Stimulated activated CD4-positive, alpha-beta T cell treated with anti-CD3 and anti-CD28 coated beads, Interleukin-15, amount 100 ng/mL, for 1 hour (primary cell): ENCODE results near the gene WNK1.
"Not testable (repeated sequence)": the region's sequence is repeated elsewhere in the genome, so short reads cannot be mapped to it uniquely, and the experiment has no call there.

Experiments
- DNase-seq, 2 donors: peaks; one replicate each; pipeline ENCODE4 v3.0.0-alpha.2; 2020; ENCODE audit warnings: low read depth in 1 of 2, low spot score in 1 of 2

Gene WNK1

DNA sequence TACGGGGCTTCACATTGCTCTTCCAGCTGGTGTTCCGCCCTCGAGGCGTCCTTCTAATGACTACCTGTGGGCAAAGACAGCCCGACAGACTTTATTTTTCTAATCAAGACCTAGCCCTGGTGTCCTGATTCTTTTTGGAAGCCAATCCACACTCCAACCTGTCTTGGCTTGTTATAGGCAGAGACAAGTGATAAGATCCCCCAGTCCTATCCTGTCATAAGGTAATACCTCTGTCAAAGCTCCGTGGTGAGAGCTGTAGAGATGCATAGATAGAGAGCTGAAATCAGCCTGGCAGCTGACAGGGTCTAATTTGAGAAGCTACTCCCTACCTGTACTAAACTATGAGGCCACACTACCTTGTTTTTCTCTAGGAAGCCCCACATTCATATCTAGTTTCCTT is 11.5 kb upstream of the WNK1 start:
- no peak for DNase-seq

- DNase-seq, result no peak
These were observed 2.6 kb upstream of the WNK1 start for GRCh38 chr12:749751-750270.

DNA sequence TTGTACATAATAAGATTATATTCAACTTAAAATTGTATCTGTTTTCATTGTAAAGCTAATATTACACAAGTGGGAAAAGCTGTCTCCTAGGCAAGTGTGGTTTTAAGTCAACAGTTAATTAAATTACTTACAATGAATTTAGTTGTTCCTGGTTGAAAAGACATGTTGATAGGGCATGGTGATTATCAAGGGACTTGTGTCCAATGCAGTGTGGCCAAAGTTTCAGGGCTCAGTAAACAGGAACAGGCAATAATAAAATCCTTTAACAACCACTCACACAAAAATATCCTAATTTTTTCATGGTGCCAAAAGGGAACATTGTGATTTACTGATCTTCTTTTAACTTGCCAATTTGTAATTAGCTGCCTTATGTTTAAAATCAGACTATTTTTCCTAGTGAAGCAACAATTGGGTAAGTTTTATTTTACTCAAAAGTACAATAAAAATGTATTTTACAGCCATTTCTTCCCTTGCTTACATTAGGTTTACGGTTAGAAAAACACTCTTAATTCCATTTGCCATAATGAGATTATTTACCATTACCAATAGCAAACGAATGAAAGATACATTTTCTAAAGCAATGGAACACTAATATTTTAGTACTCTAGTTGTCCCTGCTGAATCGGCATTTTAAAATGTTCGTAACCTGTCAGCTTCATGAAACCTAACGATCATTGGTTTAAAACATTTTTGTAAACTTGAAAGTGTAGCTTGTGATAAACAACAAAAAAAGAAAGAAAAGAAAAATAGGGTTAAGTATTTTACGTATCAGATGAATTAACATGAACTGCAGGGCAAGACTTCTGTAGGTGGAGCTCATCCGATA is 1.8 kb upstream of the WNK1 start:
- no peak for DNase-seq

- peak; percentile 57 to 70 for DNase-seq
These were observed 984 bp upstream of the WNK1 start for GRCh38 chr12:751192-751998.

- DNase-seq, result peak; percentile 27 to 31
These were observed 574 bp downstream of the WNK1 start for GRCh38 chr12:752695-753610.

DNA sequence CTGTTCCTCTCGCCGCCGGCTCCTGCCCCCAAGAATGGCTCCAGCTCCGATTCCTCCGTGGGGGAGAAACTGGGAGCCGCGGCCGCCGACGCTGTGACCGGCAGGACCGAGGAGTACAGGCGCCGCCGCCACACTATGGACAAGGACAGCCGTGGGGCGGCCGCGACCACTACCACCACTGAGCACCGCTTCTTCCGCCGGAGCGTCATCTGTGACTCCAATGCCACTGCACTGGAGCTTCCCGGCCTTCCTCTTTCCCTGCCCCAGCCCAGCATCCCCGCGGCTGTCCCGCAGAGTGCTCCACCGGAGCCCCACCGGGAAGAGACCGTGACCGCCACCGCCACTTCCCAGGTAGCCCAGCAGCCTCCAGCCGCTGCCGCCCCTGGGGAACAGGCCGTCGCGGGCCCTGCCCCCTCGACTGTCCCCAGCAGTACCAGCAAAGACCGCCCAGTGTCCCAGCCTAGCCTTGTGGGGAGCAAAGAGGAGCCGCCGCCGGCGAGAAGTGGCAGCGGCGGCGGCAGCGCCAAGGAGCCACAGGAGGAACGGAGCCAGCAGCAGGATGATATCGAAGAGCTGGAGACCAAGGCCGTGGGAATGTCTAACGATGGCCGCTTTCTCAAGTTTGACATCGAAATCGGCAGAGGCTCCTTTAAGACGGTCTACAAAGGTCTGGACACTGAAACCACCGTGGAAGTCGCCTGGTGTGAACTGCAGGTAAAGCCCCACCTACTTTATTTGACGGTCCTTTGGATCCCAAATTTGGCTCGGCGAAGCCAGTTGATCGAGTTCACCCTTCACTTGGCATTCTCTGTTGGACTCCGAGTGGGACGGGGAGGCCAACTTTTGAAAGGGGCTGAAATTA is 1.5 kb downstream of the WNK1 start:
- DNase-seq, result peak; percentile 11 to 33

DNA sequence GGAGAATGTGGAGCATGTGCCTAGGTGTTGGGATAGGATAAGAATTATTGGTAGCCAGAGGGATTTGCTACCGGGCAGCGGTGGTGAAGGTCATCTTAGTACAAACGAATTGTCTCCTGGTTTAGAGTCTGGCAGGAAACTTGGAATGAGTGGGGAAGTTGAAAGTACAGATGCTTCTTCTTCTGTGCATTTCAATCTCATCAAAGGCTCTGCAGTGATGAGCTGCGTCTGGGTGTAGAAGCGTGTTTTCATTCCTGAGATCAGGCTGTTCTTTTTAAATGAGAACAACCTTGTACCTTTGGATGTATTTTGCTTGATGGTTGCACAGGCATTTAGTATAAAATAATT is 2.1 kb downstream of the WNK1 start:
- no peak for DNase-seq

GRCh38 chr12:754851-755562 is 2.6 kb downstream of the WNK1 start:
- DNase-seq, result no peak

- DNase-seq, result no peak
These were observed 7.2 kb downstream of the WNK1 start for GRCh38 chr12:759628-760027.

- no peak for DNase-seq
These were observed 8.9 kb downstream of the WNK1 start for GRCh38 chr12:761256-761655.

GRCh38 chr12:765840-766239 is 13.5 kb downstream of the WNK1 start:
- no peak for DNase-seq

GRCh38 chr12:768434-768833 is 16.1 kb downstream of the WNK1 start:
- no peak for DNase-seq

DNA sequence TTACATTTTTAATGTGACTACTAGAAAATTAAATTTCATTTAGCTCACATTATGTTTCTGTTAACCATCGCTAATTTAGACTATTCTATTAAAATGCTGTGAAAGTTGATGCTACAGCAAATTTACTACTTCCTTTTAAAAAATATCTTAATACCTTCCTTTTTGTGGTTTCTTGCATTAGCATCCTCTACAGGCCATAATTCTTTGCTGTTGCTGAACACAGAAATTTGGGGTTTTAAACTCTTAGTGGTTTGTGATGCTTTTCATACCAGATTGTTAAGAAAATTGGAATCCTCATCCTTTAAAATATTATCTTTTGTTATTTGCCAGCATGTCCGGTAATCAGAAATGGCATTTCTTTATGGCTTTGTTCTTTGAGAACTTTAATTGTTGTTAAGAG is 18.1 kb downstream of the WNK1 start:
- DNase-seq, result no peak

DNA sequence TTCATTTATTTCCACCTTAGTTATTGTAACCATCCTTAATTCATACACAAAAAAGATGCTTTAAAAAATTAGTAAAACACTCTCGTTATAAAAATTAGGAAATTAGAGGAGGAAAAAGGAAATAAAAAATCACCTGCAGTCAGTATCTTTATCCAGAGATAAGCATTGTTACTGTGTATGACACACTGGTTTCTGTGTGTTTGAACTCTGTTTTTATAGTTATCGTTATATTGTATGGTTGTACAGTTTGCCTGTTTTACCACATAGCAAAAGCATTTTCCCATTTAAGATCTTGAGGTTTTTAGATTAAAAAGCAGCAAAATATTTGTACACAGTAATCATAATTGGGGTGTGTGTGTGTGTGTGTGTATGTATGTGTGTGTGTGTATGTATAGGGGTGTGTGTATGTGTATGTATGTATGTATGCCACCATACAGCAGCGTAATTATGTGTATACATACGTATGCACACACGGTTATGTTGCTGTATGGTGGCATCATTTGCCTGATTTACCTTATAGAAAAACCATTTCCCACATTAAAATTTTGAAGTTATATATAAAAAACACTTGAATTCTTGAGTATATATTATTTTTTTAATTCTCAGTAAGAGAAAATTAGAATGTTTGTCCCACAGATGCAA is 19.8 kb downstream of the WNK1 start:
- DNase-seq, result no peak

GRCh38 chr12:774051-774614 is 21.8 kb downstream of the WNK1 start:
- DNase-seq, result no peak

DNA sequence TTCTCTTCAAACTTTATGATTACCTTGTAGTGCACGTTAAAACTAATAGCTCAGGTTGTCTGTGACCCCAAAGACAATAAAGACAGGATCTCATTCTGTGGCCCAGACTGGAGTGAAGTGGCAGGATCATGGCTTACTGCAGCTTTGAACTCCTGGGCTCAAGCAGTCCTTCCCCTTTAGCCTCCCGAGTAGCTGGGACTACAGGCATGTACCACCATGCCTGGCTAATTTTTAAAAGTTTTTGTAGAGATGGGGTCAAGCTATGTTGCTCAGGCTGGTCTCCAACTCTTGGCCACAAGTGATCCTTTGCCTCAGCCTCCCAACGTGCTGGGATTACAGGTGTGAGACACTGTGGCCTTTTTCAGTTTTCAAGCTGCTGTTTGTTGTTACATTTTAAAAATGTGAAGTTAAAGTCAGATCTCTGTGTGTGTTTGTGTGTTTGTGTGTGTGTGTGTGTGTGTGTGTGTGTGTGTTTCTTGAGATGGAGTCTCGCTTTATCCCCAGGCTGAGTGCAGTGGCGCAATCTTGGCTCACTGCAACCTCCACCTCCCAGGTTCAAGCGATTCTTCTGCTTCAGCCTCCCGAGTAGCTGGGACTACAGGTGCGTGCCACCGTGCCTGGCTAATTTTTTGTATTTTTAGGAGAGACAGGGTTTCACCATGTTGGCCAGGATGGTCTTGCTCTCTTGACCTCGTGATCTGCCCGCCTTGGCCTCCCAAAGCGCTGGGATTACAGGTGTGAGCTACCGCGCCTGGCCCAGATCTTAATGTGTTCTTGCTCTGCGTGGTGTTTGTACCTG is 23.8 kb downstream of the WNK1 start:
- not testable (repeated sequence) for DNase-seq

GRCh38 chr12:776772-777373 is 24.5 kb downstream of the WNK1 start:
- DNase-seq, result not testable (repeated sequence)
